HL-60 (cell line): ENCODE measurements around the gene L3MBTL2.
A peak's percentile ranks its signal among the peaks of the same experiment; 100 is the strongest.

ENCODE experiments used
- DNase-seq, 2 experiments: peaks; one replicate each; pipeline ENCODE4 v3.0.0-alpha.2; 2010 to 2020; ENCODE audit warnings: low read depth in 1 of 2, low spot score in 1 of 2
- H3K27ac ChIP-seq: fragments of 250-450 bp; sonication (Bioruptor Pico); replicated peaks from 2 replicates; pipeline ENCODE4 v1.5.1; 2020; ENCODE audit warnings: mild to moderate bottlenecking, moderate library complexity
- H3K27me3 ChIP-seq: fragments of 250-450 bp; sonication (Bioruptor Pico); 2 replicates; pipeline ENCODE4 v1.5.1; 2021; ENCODE audit warnings: mild to moderate bottlenecking, moderate library complexity; ENCODE audit not compliant: insufficient read depth, poor library complexity, severe bottlenecking
- H3K4me3 ChIP-seq: replicated peaks from 2 replicates; pipeline ENCODE4 v1.5.1; 2011; ENCODE audit warnings: mild to moderate bottlenecking, control low read depth, low read length; ENCODE audit not compliant: insufficient read depth
- CTCF ChIP-seq: IDR thresholded peaks from one replicate; pipeline ENCODE4 v1.5.1; 2011; ENCODE audit warnings: low read length, control low read depth, inconsistent platforms; ENCODE audit not compliant: insufficient read depth
- GABPA ChIP-seq: IDR thresholded peaks from 2 replicates; pipeline ENCODE4 v1.6.1; 2012; ENCODE audit warnings: low read depth
- POLR2AphosphoS5 ChIP-seq: IDR thresholded peaks from 2 replicates; pipeline ENCODE4 v1.6.1; 2012; ENCODE audit warnings: low read depth
- REST ChIP-seq: IDR thresholded peaks from 2 replicates; pipeline ENCODE4 v1.6.1; 2012; ENCODE audit warnings: low read depth; ENCODE audit not compliant: insufficient replicate concordance
- SPI1 ChIP-seq: IDR thresholded peaks from 2 replicates; pipeline ENCODE4 v1.6.1; 2012; ENCODE audit warnings: low read depth, mild to moderate bottlenecking, borderline replicate concordance
- long read RNA-seq: library from polyadenylated mRNA; unstranded; transcript quantifications from one replicate; pipeline ENCODE4 v2.0.0, GENCODE V29; 2020

L3MBTL2 gene
- long read RNA-seq, transcript L3MBTL2-201 (17 exons, 3,296 nt): major isoform, 214 of 414 reads
- long read RNA-seq, partial matches to known transcripts: 145 of 414 reads
- long read RNA-seq, other reads (novel, unspliced or antisense): 53 of 414 reads

GRCh38 chr22:41204992-41205900, at the start of gene L3MBTL2:
L3MBTL2 (plus strand) TSS chr22:41205312; CDS start chr22:41205363, 51 bp downstream.
- Histone ChIP-seq H3K27me3 (no peaks in the 10 kb centered on the region), H3K4me3 (peak within 1 kb of the TSS; percentile 80), H3K27ac (peak within 1 kb of the TSS; percentile 73)
- TF ChIP-seq REST: no peak
- TF ChIP-seq CTCF: no peak
- TF ChIP-seq SPI1: no peak
- 0 out of 2 replicates have a peak, but pooled peaks have one; percentile 22 for TF ChIP-seq GABPA
- peak; percentile 67 for TF ChIP-seq POLR2AphosphoS5
- peak; percentile 96 to 99 for DNase-seq

GRCh38 chr22:41157083-41157482, 48.0 kb upstream of the L3MBTL2 start:
- Histone ChIP-seq H3K27me3 (no peaks in the 10 kb centered on the region), H3K4me3 (no peak overlapping the region), H3K27ac (no peak overlapping the region)
- DNase-seq: no peak
- TF ChIP-seq SPI1: no peak
- no peak for TF ChIP-seq CTCF
- TF ChIP-seq GABPA: no peak
- TF ChIP-seq REST: no peak
- no peak for TF ChIP-seq POLR2AphosphoS5

GRCh38 chr22:41169157-41169556, 36.0 kb upstream of the L3MBTL2 start:
- no peak for DNase-seq
- no peaks in the 10 kb centered on the region for H3K27me3 ChIP-seq
- H3K27ac ChIP-seq: no peak overlapping the region
- TF ChIP-seq CTCF (no peak), GABPA (no peak), POLR2AphosphoS5 (no peak), SPI1 (no peak), REST (no peak)
- no peak overlapping the region for H3K4me3 ChIP-seq
